GM18867 (cell line): Measurements from ENCODE around the gene HAP1.

Experiments
- ATAC-seq: cut with Tn5 transposase; IDR thresholded peaks from one replicate; pipeline ENCODE4 v1.9.1; 2021; ENCODE audit warnings: mild to moderate bottlenecking, moderate library complexity; ENCODE audit not compliant: unreplicated experiment

Gene HAP1

DNA sequence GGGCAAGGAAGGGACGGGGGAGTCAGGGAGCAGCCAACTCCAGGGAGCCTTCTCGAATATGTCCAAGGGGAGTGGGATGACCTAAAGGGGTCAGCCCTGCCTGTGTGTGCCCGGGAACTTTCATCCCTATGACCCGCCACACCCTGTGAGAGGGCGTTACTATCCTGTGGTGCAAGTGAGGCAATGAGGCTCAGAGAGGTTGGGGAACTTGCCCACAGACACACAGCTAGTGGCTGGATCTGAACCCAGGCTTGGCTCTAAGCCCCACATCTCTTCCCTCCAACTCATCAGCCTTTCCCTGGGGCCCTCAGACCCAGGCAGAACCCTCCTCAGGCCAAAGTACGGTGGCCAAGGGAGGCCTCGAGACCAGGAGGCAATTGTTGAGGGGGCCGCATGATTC lies 28.9 kb upstream of the HAP1 start:
- ATAC-seq: no peak

DNA sequence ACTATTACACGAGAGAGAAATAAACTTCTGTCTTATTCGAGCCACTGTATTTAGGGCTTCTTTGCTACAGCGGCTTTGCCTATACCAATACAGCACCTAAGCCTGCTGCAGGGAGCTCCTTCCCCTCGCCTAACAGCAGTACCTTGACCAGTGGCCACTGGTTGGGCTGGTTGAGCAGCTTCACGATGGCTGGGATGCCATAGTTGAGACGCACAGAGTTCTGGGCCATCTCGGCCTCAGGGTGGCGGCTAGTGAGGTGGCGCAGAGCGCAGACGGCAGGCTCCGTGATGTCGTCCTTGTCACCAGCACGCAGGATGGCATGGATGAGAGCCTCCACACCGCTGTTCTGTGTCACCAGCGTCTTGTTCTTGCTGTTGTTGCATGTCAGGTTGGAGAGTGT lies 28.4 kb upstream of the HAP1 start:
- no peak for ATAC-seq

DNA sequence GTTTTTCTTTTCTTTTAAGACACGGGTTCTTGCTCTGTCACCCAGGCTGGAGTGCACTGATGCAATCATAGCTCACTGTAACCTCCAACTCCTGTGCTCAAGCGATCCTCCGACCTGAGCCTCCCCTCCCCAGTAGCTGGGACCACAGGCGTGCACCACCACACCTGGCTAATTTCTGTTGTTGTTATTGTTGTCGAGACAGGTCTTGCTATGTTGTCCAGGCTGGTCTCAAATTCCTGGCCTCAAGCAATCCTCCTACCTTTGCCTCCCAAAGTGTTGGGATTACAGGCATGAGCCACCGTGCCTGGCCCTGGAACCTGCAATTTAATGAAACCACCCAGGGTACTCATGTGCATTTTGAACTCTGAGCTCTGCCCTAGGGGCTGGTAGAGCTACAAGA lies 27.9 kb upstream of the HAP1 start:
- no peak for ATAC-seq

DNA sequence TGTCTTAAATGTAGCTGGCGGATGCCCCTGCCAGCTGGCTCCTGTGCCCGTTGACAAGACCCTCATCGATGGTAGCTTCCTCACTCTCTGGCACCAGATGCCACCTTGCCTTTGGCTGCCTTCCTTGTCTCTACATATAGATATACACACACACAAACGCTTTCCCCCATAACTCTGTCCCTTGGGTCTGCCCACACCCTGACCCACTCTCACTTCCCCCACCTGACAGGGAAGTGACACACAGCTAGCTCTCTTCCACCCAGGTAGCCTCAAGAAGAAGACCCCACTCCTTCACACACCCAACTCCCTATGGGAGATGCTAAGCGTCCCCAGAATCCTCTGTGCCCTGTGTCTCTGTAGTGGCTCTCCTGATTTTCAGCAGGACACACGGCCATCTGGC lies 26.4 kb upstream of the HAP1 start:
- no peak for ATAC-seq

DNA sequence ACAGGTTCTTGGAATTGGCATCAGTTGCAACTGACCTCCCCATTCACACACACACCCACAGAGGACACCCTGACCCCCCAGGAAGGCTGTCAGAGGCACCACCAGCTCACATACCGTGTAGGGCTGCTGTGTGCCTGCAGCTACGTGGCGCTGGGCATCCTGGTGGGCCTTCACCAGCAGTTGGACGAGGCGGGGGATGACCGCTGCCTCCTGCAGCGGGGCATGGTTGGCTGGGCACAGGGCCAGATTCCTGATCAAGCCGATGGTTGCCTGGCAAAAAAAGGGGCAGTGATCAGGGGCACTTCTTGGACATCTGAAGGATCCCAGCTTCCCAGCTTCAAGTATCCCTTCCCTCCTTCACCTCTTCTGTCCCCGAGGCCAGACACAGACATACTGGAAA lies 24.2 kb upstream of the HAP1 start:
- no peak for ATAC-seq

DNA sequence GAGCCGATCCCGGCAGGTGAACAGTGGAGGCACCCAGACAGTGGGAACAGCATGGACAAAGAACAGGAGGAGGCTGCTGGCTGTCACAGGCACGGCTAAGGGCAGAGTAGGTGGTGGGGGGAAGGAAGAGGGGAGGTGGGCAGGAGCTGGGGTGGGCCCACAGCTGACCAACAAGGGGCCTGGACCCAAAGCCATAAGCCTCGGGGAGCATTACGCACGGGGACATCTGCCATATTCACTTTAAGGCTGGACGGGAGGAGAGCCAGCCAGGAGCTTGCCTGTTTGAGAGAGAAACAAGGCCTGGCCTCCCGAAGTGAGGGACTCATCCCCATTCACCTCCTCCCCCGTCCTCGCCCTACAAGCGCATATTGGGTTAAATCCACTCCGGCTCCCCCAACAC lies 19.6 kb upstream of the HAP1 start:
- ATAC-seq: no peak

DNA sequence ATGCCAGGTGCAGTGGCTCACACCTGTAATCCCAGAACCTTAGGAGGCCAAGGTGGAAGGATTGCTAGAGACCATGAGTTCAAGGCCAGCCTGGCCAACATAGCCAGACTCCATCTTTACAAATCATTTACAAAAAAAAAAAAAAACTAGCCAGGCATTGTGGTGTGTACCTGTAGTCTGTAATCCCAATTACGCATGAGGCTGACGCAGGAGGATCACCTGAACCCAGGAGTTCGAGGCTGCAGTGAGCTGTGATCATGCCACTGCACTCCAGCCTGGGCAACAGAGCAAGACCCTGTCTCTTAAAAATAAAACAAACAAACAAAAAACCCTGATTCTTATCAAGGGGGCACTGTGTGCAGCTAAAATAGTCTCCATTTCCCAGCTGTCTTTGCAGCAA lies 16.8 kb upstream of the HAP1 start:
- ATAC-seq: no peak

DNA sequence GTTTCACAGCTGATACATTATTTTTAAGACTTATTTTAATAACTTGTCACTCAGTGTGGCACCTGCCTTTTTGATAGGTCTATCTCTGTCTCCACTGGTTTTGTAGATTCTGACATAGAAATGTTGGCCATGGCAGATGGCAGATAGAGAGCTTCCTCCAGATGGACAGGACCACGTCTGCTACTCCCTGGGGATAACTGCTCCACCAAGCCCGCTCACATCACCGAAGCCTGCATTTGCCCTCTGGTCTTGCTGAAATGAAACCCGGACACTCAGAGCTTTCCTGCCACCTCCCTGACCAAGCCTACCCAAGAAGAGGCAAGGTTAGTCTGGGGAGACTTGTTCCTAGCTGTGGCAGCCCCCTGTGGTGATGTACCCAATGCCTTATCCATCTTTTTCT lies 16.4 kb upstream of the HAP1 start:
- no peak for ATAC-seq

DNA sequence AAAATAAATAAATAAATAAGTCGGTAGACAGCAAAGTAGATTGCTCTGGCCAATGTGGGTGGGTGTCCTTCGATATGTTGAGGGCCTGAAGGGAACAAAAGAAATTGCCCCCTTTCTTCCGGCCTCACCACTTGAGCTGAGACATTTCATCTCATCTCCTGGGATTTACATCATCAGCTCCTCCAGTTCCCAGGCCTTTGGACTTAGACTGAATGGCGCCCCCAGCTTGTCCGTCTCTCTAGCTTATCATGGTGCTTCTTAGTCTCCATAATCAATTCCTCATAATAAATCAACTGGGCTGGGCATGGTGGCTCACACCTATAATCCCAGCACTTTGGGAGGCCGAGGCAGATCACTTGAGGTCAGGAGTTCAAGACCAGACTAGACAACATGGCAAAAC lies 13.8 kb upstream of the HAP1 start:
- no peak for ATAC-seq

DNA sequence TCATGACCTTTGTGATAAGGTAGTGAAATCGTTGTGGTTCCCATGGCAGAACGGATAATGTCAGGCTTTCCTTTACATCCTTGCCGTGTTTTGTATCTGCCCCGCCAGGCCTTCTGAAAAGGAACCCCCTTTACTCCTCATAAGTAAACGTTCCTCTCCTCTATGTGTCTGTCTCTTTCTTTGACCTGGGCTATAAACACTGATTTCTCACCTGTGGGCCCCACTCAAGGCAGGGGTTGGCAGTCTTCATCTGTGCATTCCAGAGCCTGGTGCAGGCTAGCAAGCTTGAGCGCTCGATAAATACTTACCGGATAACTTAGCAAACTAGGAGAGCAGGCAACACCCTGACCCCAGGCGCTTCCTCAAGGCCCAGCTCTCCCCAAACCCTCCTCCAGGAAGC lies 7.3 kb upstream of the HAP1 start:
- ATAC-seq: no peak

DNA sequence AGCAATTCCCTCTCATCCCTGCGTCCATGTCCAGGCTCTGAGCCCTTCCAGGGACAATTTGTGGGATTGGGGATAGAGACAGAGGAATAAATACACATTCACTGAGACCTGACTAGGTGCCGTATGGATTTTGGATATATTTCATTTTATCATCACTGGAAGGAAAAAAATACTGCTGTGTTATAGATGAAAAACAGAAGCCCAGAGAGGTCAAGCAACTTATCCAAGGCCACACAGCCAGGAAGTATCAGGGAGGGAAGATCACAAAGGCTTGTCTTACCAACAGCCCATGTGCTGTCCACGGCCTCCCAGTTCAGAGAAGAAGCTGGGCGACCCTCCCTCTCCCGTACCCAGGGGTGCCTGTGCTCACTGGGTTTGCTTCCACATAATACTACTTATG lies 6.1 kb upstream of the HAP1 start:
- no peak for ATAC-seq

DNA sequence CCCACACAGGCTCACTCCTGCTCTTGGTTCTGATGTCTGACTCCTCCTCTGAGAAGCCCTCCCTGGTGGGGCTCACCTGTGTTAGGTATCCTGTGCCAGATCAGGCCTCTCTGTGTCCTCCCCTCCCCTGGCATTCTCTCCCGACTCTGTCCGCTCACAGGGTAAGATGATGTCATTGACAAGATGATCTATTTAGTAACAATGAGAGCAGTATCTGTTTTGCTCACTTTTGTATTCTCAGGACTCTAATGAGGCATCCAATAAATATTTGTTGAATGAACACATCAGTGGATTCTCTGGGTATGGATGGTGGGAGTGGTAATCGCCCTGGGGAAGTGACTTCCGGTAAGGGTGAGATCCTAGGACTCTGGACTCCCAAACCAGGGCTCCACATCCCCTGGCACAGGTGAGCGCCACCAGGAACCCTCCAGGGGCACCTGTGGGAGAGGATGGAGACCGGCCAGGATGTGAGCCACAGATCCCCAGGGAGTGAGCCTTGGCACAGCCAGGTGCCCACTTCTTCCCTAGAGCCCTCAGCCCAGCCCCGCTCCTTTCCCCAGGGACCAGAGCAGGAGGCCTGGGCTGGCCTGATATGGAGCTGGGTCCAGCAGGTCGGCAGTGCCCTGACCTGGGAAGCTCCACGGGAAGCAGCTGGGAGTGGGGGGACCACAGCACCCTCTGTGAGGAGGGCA lies 5.4 kb upstream of the HAP1 start:
- no peak for ATAC-seq

DNA sequence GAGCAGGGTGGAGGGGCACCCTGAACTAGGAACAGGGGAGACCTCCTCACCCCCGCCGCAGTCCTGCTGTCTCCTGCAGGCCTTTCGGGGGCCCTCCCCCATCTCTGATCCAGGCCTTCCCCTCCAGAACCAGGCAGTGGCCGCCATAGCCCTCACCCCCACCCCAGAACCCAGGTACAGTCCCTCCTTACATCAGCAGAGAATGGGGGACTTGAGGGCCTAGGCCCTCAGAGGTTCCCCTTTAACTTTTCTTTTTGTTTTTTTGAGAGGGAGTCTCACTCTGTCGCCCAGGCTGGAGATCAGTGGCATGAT lies 4.3 kb upstream of the HAP1 start:
- no peak for ATAC-seq

DNA sequence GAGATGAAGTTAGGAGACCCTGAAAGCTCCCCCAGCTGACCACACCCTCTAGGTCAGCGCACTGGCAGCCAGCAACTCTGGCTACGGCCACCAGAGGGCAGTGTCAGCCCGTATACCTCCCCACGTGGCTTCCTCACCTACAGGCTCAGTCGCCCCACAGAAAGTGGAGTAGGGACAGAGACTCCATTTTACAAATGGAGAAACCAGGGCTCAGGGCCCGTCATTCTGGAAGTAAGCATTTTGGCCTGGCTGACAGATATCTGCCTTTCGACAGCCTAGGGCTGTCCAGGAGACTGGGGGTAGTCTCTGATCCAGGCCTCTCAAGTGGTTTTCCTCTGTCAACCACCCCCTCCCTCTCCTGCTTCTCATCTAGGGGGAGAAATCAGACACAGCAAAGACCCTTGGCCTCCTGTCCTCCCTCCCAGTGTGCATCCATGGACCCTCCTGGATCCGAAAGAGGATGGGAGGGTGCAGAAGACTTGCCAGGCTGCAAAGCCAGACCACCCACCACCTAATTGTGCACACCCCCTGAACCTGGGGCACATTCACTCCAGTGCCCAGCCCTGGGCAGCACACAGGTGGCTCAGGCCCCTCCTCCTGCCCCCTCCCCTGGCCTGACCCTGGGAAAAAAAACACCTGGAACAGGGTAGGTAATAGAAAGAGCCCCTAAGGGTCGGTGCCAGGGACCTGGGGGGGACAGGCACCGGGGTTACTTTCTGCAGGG lies 3.8 kb upstream of the HAP1 start:
- peak; percentile 58 for ATAC-seq

DNA sequence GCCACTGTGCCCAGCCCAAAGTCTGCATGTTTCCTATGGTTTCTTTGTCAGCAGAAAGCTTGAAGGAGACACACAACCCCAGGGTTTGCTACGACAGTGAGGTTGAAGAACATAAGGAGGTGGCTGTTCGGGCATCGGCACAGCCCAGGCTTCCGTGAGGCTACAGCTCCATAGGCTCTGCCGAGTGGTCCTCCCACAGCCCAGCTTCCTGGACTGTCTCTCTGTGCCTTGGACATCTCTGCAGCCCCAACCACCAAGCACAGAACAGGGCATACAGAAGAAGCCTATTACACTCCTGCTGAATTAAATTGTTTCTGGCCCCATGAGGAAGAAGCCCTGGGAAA lies 3.2 kb upstream of the HAP1 start:
- no peak for ATAC-seq

DNA sequence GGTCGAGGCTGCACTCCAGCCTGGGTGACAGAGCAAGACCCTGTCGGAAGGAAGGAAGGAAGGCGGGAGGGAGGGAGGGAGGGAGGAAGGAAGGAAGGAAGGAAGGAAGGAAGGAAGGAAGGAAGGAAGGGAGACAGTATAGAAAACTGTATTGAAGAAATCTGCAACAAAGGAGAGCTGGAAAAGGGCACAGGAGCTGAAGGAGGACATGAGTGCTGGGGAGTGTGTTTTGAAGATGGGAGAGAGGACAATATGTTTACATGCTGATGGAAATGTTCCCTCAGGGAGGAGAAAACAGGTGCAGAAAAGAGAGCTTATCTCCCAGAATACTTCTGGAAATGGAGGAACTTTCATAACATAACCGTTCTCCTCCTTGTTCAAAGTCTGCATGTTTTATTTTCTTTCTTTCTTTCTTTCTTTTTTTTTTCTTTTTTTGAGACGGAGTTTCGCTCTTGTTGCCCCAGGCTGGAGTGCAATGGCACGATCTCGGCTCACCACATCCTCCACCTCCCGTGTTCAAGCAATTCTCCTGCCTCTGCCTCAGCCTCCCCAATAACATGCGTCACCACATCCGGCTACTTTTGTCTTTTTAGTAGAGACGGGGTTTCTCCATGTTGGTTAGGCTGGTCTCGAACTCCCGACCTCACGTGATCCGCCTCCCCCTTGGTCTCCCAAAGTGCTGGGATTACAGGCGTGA lies 2.7 kb upstream of the HAP1 start:
- no peak for ATAC-seq

DNA sequence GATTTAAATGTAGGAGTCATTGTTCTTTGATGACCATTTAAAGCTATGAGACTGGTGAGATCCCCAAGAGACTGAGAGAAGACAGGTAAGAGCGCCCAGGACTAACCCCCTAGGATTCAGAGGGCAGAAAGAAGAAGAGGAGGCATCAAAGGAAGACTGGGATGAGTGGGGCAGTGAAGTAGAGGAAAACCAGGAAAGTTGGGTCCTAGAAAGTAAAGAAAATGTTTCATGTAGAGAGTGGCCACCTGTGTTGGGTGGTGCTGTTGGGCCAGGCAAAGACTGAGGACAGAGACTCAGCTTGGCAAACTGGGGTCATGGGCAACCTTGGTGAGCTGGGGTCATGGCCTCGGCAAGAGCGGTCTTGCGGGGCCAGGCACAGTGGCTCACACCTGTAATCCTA lies 1.3 kb upstream of the HAP1 start:
- no peak for ATAC-seq

DNA sequence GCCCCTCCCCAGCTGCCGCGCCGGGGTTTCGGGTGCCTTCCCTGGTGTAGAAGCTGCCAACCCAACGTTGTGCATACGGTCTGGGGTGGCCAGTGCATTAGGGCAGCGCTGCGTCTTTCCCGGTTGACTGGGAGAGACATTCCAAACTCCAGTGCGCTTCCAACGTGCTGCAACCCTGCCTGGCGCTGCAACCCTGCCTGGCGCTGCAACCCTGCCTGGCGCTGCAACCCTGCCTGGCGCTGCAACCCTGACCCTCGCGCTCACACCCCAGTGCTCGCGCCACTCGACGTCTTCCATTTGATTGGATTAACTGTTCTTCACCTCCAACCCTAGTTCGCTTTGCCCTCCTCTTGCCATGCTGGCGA lies 488 bp upstream of the HAP1 start:
- no peak for ATAC-seq

DNA sequence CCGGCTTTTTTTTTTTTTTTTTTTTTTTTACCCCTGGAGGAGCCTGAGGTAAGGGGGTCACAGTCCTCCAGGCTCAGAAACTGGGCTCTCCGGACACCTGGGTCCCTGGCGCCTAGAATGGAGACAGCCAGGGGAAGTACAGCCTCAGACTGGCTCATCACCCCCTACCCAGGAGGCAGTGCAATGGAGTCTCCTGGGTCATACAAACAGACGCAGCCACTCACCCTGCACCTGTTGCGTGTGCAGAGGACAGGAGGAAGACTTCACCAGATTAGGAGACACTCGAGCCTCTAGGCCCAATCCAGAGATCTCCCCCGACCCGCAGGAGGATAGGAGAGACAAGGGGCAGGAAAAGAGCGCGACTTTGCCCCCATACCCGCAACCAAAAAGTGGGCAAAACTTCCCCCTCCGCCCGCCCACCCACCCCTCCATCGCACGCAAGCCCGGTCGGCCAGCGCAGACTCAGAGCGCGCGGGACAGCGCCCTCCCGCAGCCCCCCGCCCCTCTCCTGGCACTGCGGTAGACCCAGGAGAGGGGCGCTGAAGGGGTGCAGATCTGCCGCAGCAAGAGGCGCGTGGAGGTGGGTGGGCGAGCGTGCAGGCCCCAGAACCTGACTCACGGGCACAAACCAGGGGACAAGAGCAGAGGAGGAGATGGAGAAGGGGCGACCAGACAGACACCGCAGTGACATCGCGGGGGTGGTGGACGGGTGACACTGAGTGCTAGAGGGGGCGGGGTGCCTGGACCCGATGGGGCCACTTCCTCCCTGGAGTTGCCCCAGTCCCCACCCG lies 900 bp downstream of the HAP1 start:
- ATAC-seq: no peak

DNA sequence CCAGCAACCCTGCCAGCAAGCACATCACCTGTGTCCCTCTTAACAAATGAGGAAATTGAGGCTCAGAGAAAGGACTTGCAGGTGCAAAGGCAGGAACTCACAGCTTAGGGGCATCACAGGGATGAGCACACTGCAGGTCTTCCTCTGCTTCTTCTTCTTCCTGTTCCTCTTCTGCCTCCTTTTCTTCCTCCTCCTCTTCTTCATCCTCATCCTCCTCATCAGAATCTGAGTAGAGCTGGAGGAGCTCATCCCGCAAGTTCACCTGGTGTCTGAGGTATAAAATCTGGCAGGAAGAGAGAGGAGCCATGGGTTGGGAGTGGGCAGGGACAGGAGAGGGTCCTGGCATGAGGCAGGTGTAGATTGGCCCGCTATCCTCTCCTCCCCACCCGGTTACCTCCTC lies 2.6 kb downstream of the HAP1 start:
- no peak for ATAC-seq

DNA sequence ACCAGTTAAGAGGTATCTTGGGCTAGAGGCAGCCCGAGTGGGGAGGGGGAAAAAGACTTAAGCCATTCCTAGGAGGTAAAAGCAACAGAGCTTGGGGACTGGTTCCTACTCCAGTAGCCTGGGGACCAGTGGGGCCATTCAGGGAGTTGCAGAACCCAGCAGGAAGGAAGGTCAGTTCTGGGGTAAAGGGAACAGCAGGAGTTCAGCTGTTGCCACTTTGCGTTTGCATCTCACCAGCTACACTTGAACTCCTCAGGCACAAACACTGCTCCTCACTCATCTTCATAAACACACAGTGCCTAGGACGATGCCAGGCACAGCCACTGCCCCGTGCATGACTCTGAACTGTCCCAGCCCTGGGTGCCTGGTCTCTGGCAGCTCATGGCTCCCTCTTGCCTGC lies 4.0 kb downstream of the HAP1 start:
- no peak for ATAC-seq

DNA sequence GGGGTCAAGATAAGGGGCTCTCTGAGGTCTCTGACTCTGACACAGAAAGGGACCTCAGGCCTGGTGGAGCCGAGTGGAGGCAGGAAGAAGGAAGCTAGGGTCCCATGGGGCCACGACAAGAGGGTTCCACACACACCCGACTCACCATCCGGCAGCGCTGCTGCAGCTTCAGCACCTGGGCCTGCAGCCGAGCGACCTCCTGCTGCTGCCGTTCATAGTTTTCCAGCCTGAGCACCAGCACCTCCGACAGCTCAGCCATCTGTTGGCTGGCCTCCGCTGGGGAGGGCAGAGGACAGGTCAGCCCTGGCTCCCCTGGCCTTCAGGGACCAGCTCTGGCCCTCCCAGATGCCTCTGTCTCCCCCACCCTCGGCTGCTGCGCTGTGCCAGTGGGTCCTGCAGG lies 6.4 kb downstream of the HAP1 start:
- ATAC-seq: no peak
